HG02763 (cell line): Measurements from ENCODE around the gene TNKS2.
"Not testable (repeated sequence)": the region's sequence is repeated elsewhere in the genome, so short reads cannot be mapped to it uniquely, and the experiment has no call there.

Experiments
- ATAC-seq: cut with Tn5 transposase; IDR thresholded peaks from one replicate; pipeline ENCODE4 v1.9.1; 2021; ENCODE audit warnings: mild to moderate bottlenecking, moderate library complexity; ENCODE audit not compliant: unreplicated experiment

The TNKS2 gene

DNA sequence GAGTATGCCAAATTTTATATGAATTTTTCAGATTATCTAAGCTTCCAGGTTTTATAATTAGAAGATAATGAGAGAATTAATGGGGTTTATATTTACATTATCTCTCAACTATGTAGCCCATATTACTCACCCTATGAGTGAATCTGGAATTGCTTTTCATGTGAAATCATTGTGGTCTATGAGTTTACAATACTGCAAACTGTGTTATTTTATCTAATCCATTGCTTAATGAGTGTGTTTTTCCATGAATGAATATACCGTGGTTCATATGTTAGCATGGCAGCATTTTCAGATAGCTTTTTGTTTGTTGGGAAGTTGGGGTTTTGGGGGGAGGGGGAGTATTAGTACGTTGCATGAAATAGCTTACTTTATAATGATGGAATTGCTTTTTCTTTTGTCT, 66.5 kb downstream of the TNKS2 start:
- no peak for ATAC-seq

DNA sequence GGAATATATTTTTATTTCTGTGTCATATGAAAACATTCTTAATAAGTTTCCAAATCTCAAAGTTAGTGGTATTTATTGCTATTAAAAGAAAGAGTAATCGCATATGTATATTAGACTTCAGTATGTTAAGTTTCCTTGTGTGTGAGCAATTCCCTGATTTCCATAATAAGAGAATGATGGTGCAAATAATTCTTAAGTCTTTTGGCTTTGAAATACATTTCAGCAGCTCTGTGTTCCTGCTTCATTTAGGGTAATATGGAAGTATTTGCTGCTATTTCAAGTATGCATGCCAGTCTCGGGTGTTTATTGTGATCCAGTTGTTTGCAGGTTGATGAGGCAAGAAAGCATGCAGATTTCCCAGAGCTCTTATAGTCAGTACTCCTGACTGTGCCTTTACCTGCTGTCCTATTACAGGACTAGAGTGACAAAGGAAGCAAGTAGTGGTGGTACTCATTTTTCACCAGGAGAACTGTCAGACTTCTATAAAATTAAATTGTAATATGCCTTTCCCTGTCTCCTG, 67.4 kb downstream of the TNKS2 start:
- ATAC-seq, result no peak

DNA sequence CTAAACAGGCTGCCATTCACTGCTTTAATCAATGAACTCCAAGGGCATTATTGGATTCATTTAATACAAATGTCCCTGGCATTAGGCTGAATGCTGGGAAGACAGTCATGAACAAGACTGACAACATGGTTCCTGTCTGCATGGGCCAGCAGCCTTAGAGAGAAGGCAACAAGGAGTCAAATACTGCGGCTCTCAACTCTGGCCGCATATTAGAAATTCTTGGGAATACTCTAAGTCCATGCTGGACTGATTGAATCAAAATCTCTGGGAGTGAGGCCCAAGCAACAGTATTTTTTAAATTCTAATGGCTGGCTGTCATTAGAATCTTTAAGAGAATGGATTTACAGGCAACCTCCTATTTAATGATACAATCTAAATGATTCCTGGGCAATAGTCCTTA, 76.9 kb downstream of the TNKS2 start:
- no peak for ATAC-seq

DNA sequence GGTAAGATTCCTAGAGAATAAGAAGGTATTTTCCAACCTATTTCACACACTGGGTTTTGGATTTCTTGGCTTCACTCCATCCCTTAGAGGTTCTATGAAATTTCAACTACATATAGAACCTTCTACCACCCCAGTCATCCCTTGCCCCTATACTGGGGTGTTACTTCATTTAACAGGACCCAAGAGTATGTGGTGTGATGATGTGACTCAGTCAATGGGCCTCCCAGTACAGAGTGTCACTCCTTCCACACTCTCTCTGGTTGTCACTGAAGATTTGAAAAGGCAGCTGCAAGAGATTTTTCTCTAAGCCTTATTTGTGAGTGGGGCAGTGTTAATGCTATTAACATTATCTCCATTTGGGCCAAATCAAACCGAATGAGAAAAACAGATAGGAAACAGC, 77.6 kb downstream of the TNKS2 start:
- ATAC-seq, result no peak

DNA sequence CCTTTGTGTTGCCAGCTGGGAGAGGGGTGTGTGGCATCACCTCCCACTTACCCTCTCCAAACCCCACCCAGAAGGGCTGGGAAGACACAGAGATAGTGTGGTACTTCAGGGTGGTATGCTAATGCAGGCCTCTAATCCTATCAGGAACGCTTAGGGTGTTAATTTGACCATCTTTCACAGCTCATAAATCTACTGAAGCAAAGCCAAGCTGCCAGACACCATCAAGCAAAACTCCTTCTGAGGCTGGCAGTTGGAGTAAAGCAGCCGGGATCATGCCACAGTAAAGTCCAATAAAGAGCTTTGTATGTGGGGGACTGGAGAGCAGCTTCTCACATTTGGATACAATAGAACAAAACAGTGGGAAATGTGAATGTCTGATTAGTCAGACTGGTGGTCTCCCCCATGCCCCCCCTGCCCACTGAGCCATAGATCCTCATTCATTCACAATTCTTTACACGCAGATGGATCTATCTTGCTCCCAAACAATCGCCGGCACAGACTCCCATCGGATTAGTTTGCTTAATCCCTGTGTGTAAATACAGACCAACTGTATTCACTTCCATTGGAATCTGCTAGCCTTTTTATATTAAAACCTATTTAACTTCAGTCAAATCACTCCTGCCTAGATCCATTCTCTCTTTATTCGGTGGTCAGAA, 81.4 kb downstream of the TNKS2 start:
- ATAC-seq, result no peak

DNA sequence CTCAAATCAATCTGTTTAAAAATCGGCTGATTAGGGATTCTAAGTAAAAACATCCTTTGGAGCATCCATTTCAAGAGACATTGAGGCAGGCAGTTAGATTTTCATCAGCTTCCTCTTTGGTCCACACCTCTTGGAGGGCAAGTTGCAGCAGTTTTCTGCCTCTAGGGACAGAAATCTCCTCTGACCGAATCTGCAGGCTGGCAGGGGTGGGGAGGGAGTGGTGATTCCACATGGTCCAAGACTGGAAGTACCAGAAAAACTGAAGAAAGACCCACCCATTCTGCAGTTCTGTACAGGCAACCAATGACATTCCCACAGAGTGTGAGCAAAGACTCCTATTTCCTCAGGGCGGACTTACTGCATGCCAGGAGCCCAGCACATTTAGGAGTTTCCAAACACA, 82.1 kb downstream of the TNKS2 start:
- ATAC-seq, result no peak

DNA sequence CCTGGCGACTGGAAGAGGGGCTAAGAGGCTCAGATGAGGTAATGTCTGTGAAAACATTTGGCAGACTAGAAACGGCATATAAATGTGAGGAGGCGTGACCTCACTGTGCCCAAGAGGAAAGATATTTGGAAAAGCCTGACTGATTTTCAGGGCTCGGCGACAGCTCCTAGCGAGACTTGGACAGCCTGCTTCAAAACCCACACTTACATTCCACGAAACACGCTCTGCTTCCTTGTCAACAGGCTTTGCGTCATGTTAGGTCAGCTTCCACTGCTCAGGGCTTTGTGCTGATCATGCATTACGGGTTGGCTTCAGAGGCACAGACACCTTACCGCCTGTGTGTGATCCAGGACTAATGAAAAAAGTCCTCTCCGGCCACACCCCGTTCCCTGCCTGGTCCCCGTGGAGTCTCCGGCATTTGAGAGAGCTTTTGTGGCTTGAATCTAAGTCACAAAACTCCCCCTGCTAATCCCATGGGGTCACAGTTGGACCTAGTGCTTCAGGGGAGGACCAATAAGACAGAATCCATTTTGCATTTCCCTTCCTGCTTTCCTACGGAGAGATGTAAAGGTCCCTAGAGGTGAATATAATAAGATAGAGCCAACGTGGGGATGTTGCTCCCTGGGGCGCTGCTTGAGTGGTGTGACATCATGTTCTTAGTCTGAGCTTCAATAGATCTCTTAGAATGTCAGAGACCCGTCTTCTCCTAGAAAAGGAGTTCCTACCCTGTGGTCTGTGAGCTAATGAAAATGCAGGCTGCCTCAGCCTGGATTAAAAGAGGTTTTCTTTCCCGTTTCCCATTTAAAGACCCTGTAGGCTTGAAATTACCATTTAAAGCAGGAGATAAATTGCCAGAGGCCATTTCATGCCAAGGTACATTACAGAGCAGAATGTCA, 85.6 kb downstream of the TNKS2 start:
- no peak for ATAC-seq

DNA sequence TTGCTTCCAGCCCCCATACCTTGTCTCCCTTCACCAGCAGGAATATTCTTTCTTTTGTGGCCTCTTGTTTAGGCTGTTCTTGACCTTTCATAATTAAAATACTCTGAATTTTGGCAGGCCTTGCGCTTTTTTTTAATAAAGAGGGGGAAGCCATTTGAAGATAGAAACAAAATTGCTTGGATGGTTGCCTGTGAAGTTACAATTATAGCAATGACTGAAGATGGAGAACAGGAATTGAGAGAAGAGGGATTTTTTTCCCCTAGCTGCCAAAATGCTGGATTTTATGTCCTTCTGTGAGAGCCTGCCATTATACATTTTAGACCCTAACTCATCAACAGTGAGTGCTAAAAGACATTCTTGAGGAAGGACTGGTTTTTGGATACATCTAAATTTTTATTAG, 86.3 kb downstream of the TNKS2 start:
- no peak for ATAC-seq

DNA sequence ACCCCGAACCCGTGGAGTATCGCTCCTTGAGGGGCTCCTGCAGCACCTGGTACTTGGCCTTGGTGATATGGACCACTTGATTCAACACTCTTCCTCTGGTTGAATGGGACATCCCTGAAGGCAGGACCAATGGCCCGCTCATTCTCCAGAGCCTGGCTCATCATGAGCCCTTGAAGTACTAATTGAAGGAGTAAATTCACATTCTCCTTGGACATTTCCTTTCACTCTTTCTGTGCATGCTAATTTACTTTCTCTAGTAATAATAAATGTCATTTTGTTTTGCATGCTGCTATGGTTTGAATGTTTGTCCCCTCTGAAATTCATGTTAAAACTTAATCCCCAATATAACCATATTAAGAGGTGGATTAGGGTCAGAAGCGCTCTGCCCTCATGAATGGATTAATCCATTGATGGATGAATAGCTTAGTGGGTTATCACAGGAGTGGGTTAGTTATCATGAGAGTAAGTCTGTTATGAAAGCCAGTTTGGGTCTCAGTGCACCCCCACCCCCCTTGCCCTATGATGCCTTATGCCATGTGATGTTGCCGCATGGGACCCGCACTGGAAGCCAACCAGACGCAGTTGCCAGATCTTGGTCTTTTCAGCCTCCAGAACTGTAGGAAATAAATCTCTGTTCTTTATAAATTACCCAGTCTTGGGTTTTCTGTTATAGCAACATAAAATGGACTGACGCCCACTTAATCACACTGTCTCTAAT, 87.3 kb downstream of the TNKS2 start:
- no peak for ATAC-seq

DNA sequence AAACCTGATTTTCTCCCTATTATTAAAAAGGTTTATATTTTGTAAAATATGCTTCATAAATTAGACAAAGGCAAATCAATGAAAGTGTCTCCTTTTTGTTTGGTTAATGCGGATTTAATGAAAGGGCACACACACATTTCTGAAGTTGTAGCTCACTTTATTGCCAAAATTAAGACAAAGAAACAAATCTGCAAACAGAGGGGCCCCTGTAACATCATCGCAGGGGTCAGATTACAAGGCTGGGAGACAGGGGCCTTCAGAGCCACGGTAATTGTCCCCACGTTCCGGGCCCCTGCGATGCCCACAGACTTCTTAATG, 88.7 kb downstream of the TNKS2 start:
- no peak for ATAC-seq

DNA sequence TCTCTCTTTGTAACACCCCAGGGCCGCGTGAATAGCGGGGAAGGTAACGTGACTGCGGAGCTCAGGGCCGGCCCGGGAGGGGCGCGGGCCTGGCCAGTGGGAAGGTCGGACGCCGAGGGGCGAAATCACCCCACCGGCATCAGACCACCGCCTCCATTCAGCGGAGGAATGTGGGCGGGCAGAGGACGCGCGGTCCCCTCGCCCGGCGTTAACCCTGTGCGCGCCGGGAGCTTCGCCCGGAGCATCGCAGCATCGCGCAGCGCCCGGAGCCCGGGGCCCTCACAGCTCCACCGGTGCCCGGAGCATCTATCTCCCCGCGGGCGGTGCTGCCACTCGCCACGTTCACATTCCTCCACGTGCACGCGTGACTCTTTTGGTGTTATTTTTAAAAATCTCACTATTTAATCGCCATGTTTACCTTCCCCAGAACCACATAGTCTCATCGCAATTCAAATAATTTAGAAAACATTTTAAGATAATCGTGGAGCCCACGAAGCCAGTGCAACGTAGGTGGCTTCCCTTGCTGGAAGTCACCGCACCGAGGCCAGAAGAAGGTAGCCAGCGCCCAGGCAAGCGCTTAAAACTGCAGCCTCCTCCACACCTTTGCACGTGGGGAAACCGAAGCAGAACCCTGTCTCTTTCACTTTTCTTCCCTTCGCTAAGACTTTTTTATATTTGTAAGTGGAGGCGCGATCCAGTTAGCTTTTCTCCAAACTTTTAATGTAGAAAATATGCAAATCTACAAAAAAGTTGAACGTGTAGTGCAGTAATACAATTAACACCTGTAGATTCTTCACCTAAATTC, 89.2 kb downstream of the TNKS2 start:
- no peak for ATAC-seq

DNA sequence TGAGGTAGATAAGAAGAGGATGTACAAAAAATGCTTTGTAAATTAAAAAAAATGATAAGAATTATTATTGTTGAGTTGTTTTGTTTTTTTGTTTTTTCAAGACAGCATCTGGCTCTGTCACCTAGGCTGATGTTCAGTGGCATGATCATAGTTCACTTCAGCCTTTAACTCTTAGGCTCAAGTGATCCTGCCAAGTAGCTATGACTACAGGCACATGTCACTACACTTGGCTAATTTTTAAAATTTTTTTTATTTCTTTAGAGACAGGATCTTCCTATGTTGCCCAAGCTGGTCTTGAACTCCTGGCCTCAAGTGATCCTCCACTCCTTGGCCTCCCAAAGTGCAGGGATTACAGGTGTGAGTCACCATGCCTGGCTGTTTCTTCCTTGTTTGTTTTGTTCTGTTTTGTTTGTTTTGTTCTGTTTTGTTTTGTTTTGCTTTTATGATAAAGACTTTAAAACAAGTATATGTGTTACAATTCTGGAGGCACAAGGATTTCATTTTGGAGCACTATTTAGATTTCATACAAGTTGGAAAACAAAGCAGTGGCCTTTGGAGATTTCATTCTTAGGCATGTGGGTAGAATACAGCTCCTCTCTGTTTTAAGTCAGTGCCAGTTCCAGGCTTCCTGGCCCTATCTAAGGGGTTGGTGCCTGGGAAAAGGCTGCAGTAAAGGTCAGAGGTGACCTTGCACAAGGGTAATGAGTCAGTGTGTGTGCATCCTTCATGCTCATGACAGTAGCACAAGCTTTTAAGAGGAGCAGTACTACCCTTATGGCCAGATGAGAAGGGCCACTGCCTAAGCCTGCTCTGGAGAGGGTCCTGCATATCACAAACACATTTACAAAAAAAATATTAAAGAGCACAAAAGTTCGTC, 93.1 kb downstream of the TNKS2 start:
- no peak for ATAC-seq

DNA sequence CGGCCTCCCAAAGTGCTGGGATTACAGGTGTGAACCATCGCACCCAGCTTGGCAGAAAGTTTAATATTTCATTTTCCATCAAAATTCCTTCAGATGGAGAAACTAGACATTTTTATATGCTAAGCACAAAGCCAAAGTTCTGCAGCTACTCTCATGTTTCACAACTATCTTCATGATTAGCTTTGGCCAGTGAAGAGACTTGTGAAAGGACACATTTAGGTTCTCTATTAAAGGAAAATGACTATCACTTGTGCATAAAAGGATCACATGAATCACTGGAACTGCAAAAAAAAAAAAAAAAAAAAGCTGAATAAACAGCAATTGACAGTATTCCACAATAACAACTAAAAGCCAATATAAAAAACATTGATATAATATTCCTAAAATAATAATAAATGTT, 94.8 kb downstream of the TNKS2 start:
- ATAC-seq, result no peak

DNA sequence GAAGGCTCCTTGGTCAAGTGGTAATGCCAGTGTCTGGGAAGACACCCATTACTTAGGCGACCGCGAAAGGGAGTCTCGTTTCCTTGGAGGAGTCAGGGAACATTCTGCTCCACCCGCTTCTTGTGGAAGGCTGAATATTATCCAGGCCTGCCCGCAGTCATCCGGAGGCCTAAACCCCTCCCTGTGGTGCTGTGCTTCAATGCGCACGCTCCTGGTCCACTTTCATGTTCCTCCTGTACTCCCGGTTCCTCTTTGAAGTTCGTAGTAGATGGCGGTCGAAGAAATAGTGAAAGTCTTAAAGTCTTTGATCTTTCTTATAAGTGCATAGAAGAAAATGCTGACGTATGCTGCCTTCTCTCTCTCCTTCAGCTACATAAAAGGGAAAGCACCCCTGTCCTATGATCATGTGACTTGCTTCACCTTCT, 96.0 kb downstream of the TNKS2 start:
- not testable (repeated sequence) for ATAC-seq

DNA sequence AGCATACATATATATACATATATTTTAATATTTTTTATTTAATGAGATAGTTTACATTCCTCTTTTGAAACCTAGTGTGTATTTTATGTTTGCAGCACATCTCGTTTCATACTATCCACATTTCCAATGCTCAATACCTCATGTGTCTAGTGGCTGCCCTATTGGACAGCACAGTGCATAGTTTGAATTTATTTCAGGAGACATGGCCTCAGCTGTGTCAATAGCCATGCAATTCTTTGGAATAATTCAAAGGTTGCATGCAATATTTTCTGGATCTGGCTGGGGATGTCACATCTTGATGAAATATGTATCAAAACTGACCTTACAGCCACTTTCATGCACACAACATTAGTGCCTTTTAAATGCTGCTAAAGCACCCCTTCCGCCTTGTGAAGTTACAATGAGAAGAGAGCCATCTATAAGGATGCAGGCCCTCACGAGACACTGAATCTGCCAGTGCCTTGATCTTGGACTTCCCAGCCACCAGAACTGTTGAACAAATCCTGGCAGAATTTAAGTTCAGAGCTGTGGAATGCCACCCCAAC, 98.1 kb downstream of the TNKS2 start:
- ATAC-seq, result no peak

DNA sequence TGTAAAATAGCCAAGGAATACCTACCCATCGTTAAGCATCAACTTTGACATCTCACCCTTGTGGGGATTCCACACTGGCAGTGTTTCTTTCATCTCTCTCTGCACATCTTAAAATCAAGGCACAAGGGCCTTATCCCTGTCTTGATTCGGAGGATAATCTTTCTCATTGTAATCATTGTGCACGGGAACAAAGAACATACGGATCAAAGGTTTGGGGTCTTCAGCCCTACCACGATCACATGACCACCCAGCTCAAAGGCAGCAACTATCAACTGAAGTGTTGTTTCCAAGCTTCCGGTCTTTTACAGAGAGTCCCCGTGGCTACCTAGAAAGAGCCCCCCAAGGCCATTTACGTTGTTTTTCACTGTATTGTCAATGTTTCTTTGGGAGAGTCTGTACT, 99.2 kb downstream of the TNKS2 start:
- ATAC-seq, result no peak

DNA sequence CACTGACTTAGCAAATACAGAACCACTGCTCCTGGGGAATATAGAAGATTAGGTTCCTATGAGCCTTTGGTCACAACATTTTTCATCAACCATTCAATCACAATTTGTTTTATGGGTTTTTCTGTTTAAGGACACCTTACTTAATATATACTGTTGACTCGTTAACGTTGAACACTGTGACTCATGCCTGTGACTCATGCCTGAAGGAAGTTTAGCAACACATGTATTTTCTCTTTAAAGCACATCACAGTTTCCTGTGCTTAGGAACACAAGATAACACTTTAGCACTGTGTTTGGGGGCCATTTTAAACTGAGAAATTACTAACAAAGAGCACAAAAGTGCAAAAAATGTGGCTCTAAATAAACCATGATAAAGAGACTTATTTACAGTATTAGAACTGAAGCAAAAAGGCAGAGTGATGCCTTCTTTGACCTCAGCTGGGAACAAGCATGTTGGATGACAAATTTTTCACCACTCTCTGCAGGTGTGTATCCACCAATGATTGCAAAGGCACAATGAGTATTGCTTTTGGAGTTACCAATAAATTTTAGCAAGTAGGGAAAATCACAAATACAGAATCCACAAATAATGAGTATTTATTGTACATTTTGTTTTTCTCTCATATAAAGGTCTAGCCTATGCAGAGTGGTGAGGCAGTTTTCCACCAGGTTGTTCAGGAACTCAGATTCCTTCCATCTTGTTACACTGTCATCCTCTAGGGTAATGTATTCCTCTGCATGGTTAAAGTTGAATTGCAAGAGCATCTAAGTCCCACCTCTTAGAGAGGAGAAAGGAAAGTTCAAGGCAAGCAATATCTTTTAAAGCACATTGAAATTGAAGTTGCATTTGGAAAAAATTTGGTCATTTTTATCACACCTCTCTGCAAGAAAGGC, 103.8 kb downstream of the TNKS2 start:
- no peak for ATAC-seq

DNA sequence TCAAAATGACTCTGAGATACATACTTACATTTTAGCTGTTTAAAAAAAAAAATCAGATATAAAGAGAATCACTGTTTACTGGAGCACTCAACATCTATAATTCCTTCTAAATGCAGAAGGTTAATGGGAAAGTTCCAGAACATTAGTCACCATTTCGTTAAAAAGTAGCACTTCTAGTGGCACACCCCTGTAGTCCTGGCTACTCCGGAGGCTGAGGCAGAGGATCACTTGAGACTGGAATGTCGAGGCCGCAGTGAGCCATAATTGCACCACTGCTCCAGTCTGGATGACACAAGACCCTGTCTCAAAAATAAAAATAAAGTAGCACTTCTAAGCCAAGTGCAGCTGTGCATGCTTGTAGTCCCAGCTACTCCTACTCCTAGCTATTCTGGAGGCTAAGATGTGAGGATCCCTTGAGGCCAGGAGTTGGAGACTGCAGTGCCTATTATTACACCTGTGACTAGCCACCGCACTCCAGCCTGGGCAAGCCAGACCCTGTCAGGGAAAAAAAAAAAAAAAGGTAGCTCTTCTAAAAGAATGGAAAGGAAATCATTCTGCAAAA, 108.9 kb downstream of the TNKS2 start:
- no peak for ATAC-seq
